Breast epithelium (tissue), 3 donors: ENCODE data around the gene CBL.

Experiments used
- POLR2A ChIP-seq: fragments of 450-650 bp; IDR thresholded peaks from one replicate; pipeline ENCODE4 v1.6.1; 2016; ENCODE audit warnings: antibody characterized with exemption, mild to moderate bottlenecking, moderate library complexity
- POLR2AphosphoS5 ChIP-seq, 3 donors: sonication (generic); formaldehyde crosslinking; IDR thresholded peaks; one replicate each; pipeline ENCODE4 v1.6.1; 2017; ENCODE audit warnings: antibody characterized with exemption in 3 of 3
- TF ChIP-seq, protein P1 (sequence below), 3 donors: fragments of 450-650 bp; IDR thresholded peaks; one replicate each; pipeline ENCODE4 v1.5.1; 2016 to 2017; ENCODE audit warnings: antibody characterized with exemption in 3 of 3, mild to moderate bottlenecking in 3 of 3, moderate library complexity in 3 of 3

- no peak for TF ChIP-seq POLR2A
- TF ChIP-seq, protein P1, sequence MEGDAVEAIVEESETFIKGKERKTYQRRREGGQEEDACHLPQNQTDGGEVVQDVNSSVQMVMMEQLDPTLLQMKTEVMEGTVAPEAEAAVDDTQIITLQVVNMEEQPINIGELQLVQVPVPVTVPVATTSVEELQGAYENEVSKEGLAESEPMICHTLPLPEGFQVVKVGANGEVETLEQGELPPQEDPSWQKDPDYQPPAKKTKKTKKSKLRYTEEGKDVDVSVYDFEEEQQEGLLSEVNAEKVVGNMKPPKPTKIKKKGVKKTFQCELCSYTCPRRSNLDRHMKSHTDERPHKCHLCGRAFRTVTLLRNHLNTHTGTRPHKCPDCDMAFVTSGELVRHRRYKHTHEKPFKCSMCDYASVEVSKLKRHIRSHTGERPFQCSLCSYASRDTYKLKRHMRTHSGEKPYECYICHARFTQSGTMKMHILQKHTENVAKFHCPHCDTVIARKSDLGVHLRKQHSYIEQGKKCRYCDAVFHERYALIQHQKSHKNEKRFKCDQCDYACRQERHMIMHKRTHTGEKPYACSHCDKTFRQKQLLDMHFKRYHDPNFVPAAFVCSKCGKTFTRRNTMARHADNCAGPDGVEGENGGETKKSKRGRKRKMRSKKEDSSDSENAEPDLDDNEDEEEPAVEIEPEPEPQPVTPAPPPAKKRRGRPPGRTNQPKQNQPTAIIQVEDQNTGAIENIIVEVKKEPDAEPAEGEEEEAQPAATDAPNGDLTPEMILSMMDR (IDR thresholded peaks at IDR 0.05) = no peak
- no peak for TF ChIP-seq POLR2AphosphoS5 (IDR thresholded peaks at IDR 0.05)
Measured at GRCh38 chr11:119303227-119303718, 97.1 kb downstream of the CBL start.
